SIG-M5 (cell line): ENCODE measurements around the gene BRME1.
A peak's percentile ranks its signal among the peaks of the same experiment; 100 is the strongest.

Source experiments
- DNase-seq: peaks from one replicate; lab custom pipeline; 2025; lab: John Stamatoyannopoulos, UW

The BRME1 gene

GRCh38 chr19:13887018-13887436, 18.9 kb downstream of the BRME1 start:
- DNase-seq = no peak

- DNase-seq = no peak
Measured at GRCh38 chr19:13885826-13886365, 20.0 kb downstream of the BRME1 start.

GRCh38 chr19:13884726-13885591, 21.0 kb downstream of the BRME1 start:
- DNase-seq = no peak

GRCh38 chr19:13883516-13884064, 22.3 kb downstream of the BRME1 start:
- DNase-seq = no peak

- DNase-seq = no peak
Measured at GRCh38 chr19:13882836-13883235, 23.1 kb downstream of the BRME1 start.

- no peak for DNase-seq
Measured at GRCh38 chr19:13882419-13882795, 23.5 kb downstream of the BRME1 start.

- DNase-seq = no peak
Measured at GRCh38 chr19:13881692-13882418, 24.1 kb downstream of the BRME1 start.

GRCh38 chr19:13881251-13881691, 24.6 kb downstream of the BRME1 start:
- no peak for DNase-seq

GRCh38 chr19:13880059-13881043, 25.6 kb downstream of the BRME1 start:
- peak; percentile 30 for DNase-seq

- no peak for DNase-seq
Measured at GRCh38 chr19:13877303-13877702, 28.6 kb downstream of the BRME1 start.

GRCh38 chr19:13876834-13877233, 29.1 kb downstream of the BRME1 start, which contains the start of gene NANOS3:
Gene NANOS3 (plus strand): TSS chr19:13877134. CDS start chr19:13877249, 115 bp downstream.
- DNase-seq = no peak

GRCh38 chr19:13875824-13876223, 30.1 kb downstream of the BRME1 start:
- no peak for DNase-seq

GRCh38 chr19:13873834-13874515, 31.9 kb downstream of the BRME1 start:
- DNase-seq = no peak

- DNase-seq = no peak
Measured at GRCh38 chr19:13872695-13873389, 33.1 kb downstream of the BRME1 start.

- no peak for DNase-seq
Measured at GRCh38 chr19:13872339-13872694, 33.6 kb downstream of the BRME1 start.

- DNase-seq = no peak
Measured at GRCh38 chr19:13870873-13871272, 35.0 kb downstream of the BRME1 start.

GRCh38 chr19:13869281-13869680, 36.6 kb downstream of the BRME1 start:
- DNase-seq = no peak

- no peak for DNase-seq
Measured at GRCh38 chr19:13868663-13869062, 37.3 kb downstream of the BRME1 start.

- DNase-seq = no peak
Measured at GRCh38 chr19:13866463-13867046, 39.4 kb downstream of the BRME1 start.
